GM23338 (cell line): ENCODE measurements around the gene SBF2.

ENCODE experiments used
- CREB1 ChIP-seq: fragments of 250-450 bp; sonication (Bioruptor Pico); IDR thresholded peaks from 2 replicates; pipeline ENCODE4 v1.5.0; 2020; ENCODE audit warnings: low read depth, mild to moderate bottlenecking, moderate library complexity
- CTCF ChIP-seq, 2 experiments: fragments of 200-600 bp in 1 of 2; sonication (generic) in 1 of 2; conservative IDR thresholded peaks; 2 replicates each; pipeline versions ENCODE4 v1.5.1 to v1.6.1; 2016 to 2017; ENCODE audit warnings: antibody characterized with exemption in 2 of 2, low read depth in 2 of 2, mild to moderate bottlenecking in 2 of 2, moderate library complexity in 1 of 2
- ETS1 ChIP-seq: IDR thresholded peaks from 2 replicates; pipeline ENCODE4 v1.6.1; 2016; ENCODE audit warnings: antibody characterized with exemption
- EZH2 ChIP-seq: fragments of 200-600 bp; sonication (generic); IDR thresholded peaks from one replicate; pipeline ENCODE4 v1.8.0; 2017; ENCODE audit warnings: antibody characterized with exemption, mild to moderate bottlenecking, low read depth; ENCODE audit not compliant: unreplicated experiment
- EZH2phosphoT487 ChIP-seq: fragments of 200-600 bp; sonication (generic); IDR thresholded peaks from one replicate; pipeline ENCODE4 v1.8.1; 2018; ENCODE audit warnings: antibody characterized with exemption; ENCODE audit not compliant: unreplicated experiment
- JUNB ChIP-seq: IDR thresholded peaks from one replicate; pipeline ENCODE4 v1.6.1; 2016; ENCODE audit warnings: antibody characterized with exemption; ENCODE audit not compliant: unreplicated experiment
- NANOG ChIP-seq: IDR thresholded peaks from 2 replicates; pipeline ENCODE4 v1.6.1; 2016; ENCODE audit warnings: antibody characterized with exemption, borderline replicate concordance
- POLR2AphosphoS5 ChIP-seq: IDR thresholded peaks from 2 replicates; pipeline ENCODE4 v1.6.1; 2016; ENCODE audit warnings: antibody characterized with exemption, low read depth
- REST ChIP-seq: IDR thresholded peaks from one replicate; pipeline ENCODE4 v1.6.1; 2018; ENCODE audit warnings: antibody characterized with exemption; ENCODE audit not compliant: unreplicated experiment
- STAT1 ChIP-seq: IDR thresholded peaks from one replicate; pipeline ENCODE4 v1.6.1; 2016; ENCODE audit warnings: antibody characterized with exemption; ENCODE audit not compliant: unreplicated experiment
- ZNF331 ChIP-seq: fragments of 250-450 bp; sonication (Bioruptor Pico); IDR thresholded peaks from 2 replicates; pipeline ENCODE4 v1.5.0; 2020; ENCODE audit warnings: low read depth, mild to moderate bottlenecking, moderate library complexity
- ZNF462 ChIP-seq: fragments of 250-450 bp; sonication (Bioruptor Pico); IDR thresholded peaks from 2 replicates; pipeline ENCODE4 v1.5.0; 2020; ENCODE audit warnings: mild to moderate bottlenecking, moderate library complexity

GRCh38 chr11:9886595-9886994 is 407.4 kb downstream of the SBF2 start:
- TF ChIP-seq POLR2AphosphoS5 (no peak), CTCF (conservative IDR thresholded peaks at IDR 0.05; ENCODE audit: low read depth in 2 of 2) (no peak), ETS1 (no peak), EZH2 (no peak), CREB1 (CRISPR knock-in tag) (no peak), EZH2phosphoT487 (no peak), JUNB (no peak), REST (no peak), NANOG (no peak), ZNF331 (CRISPR knock-in tag) (no peak), STAT1 (no peak), ZNF462 (CRISPR knock-in tag) (no peak)
